ENCODE results near the gene SMIM3.

- TF ChIP-seq USF1 (IDR thresholded peaks at IDR 0.05; ENCODE audit: borderline replicate concordance, extremely low read length, insufficient read depth, low read depth, low read length): no peak
- no peak for TF ChIP-seq SMC3 (IDR thresholded peaks at IDR 0.05; ENCODE audit: borderline replicate concordance, low read length)
- no peak for TF ChIP-seq POLR2A (IDR thresholded peaks at IDR 0.05; ENCODE audit: low read depth, low read length)
- TF ChIP-seq HCFC1 (IDR thresholded peaks at IDR 0.05; ENCODE audit: low read length): no peak
- no peak for TF ChIP-seq CTCF (IDR thresholded peaks at IDR 0.05 in 2 of 3, conservative IDR thresholded peaks at IDR 0.05 in 1 of 3; ENCODE audit: control insufficient read depth in 2 of 3, extremely low read depth in 1 of 3, insufficient read depth in 1 of 3, low read depth in 3 of 3, low read length in 3 of 3)
These were observed 20.4 kb upstream of the SMIM3 start for GRCh38 chr5:150758203-150758530.

Data from GM12878 (cell line).